Naive thymus-derived CD4-positive, alpha-beta T cell (primary cell): ENCODE results near the gene JAZF1. TPM values are rescaled to one million over a fixed set of nuclear protein-coding genes. Genes with fewer than 3 reads are reported as not detected.
A peak's percentile ranks its signal among the peaks of the same experiment; 100 is the strongest.

Experiments used
- ATAC-seq: fragments of 150-1000 bp; cut with Tn5 transposase; 2 replicates; pipeline ENCODE4 v1.10.0; 2021; ENCODE audit warnings: mild to moderate bottlenecking, moderate library complexity
- CTCF ChIA-PET: fragments of 350-600 bp; sonication (Branson Sonifier 250); formaldehyde crosslinking; loops from one replicate; lab custom pipeline; 2021; ENCODE audit warnings: antibody characterized with exemption; lab: Charles Lee
- POLR2A ChIA-PET: fragments of 350-600 bp; sonication (Branson Sonifier 250); formaldehyde crosslinking; loops from one replicate; lab custom pipeline; 2021; ENCODE audit warnings: antibody characterized with exemption, inconsistent platforms; lab: Charles Lee
- DNase-seq, 9 donors: peaks; one replicate each; pipeline versions ENCODE4 v3.0.0 to v3.0.0-alpha.2; 2020 to 2022; ENCODE audit warnings: mixed read lengths in 1 of 9
- H3K27ac ChIP-seq: one replicate; pipeline ENCODE4 v1.7.0; 2013; ENCODE audit warnings: mild to moderate bottlenecking, low read depth, low read length, moderate library complexity
- H3K27me3 ChIP-seq, 2 donors: one replicate each; pipeline ENCODE4 v1.7.0; 2013; ENCODE audit warnings: low read length in 2 of 2, mild to moderate bottlenecking in 2 of 2, moderate library complexity in 2 of 2; ENCODE audit not compliant: control insufficient read depth in 2 of 2, insufficient read depth in 2 of 2
- H3K36me3 ChIP-seq, 3 experiments: 1 replicate in 2 of 3; 2 replicates in 1 of 3; pipeline ENCODE4 v1.7.0; 2013; ENCODE audit warnings: low read length in 3 of 3, mild to moderate bottlenecking in 3 of 3, moderate library complexity in 1 of 3; ENCODE audit not compliant: insufficient read depth in 3 of 3, control insufficient read depth in 2 of 3
- H3K4me1 ChIP-seq, 2 donors: one replicate each; pipeline ENCODE4 v1.7.0; 2013; ENCODE audit warnings: low read length in 2 of 2, mild to moderate bottlenecking in 2 of 2, moderate library complexity in 1 of 2; ENCODE audit not compliant: control insufficient read depth in 2 of 2, insufficient read depth in 2 of 2
- H3K4me3 ChIP-seq: 2 replicates; pipeline ENCODE4 v1.7.0; 2013; ENCODE audit warnings: mild to moderate bottlenecking, low read length
- H3K9me3 ChIP-seq, 3 experiments: 1 replicate in 2 of 3; 2 replicates in 1 of 3; pipeline ENCODE4 v1.7.0; 2013; ENCODE audit warnings: low read length in 3 of 3; ENCODE audit not compliant: control insufficient read depth in 2 of 3
- H3K27ac Mint-ChIP-seq, 9 donors: one replicate each; pipeline ENCODE4 v1.8.0; 2020 to 2022; ENCODE audit warnings: mixed read lengths in 9 of 9, mild to moderate bottlenecking in 8 of 9, moderate library complexity in 5 of 9, inconsistent platforms in 2 of 9
- H3K27me3 Mint-ChIP-seq, 5 donors: one replicate each; pipeline ENCODE4 v1.8.0; 2021 to 2022; ENCODE audit warnings: mixed read lengths in 5 of 5, mild to moderate bottlenecking in 1 of 5
- H3K36me3 Mint-ChIP-seq, 5 donors: one replicate each; pipeline ENCODE4 v1.8.0; 2020 to 2022; ENCODE audit warnings: mixed read lengths in 5 of 5, mild to moderate bottlenecking in 3 of 5, inconsistent platforms in 1 of 5
- H3K4me1 Mint-ChIP-seq, 7 donors: one replicate each; pipeline ENCODE4 v1.8.0; 2020 to 2022; ENCODE audit warnings: mixed read lengths in 7 of 7, mild to moderate bottlenecking in 3 of 7, inconsistent platforms in 1 of 7
- H3K4me3 Mint-ChIP-seq, 10 donors: one replicate each; pipeline ENCODE4 v1.8.0; 2020 to 2022; ENCODE audit warnings: mild to moderate bottlenecking in 10 of 10, mixed read lengths in 10 of 10, moderate library complexity in 6 of 10, inconsistent platforms in 2 of 10
- H3K9me3 Mint-ChIP-seq, 11 donors: one replicate each; pipeline ENCODE4 v1.8.0; 2020 to 2022; ENCODE audit warnings: mixed read lengths in 11 of 11, mild to moderate bottlenecking in 4 of 11, inconsistent platforms in 1 of 11, moderate library complexity in 1 of 11
- intact Hi-C, 2 donors: fragments of 100-400 bp; cut with micrococcal nuclease; formaldehyde crosslinking; loops; one replicate each; pipeline ENCODE4 v1.15.1; 2023
- polyA plus RNA-seq, 2 donors: library from polyadenylated mRNA; unstranded; fragments of 300-500 nt; fragmentation: Illumina TruSeq; gene quantifications; one replicate each; pipeline ENCODE4 v1.2.3, GENCODE V29; 2021
- total RNA-seq, 6 experiments: library from RNA in 5 of 6; stranded (reverse) in 5 of 6; gene quantifications; 1 replicate in 5 of 6; 2 replicates in 1 of 6; pipeline ENCODE4 v1.2.3 and lab custom pipeline; 2021 to 2026

Gene JAZF1
- total and polyA plus RNA-seq, 7 experiments from 2014 or later: 2.0 to 33.1 (median 3.2) TPM

DNA sequence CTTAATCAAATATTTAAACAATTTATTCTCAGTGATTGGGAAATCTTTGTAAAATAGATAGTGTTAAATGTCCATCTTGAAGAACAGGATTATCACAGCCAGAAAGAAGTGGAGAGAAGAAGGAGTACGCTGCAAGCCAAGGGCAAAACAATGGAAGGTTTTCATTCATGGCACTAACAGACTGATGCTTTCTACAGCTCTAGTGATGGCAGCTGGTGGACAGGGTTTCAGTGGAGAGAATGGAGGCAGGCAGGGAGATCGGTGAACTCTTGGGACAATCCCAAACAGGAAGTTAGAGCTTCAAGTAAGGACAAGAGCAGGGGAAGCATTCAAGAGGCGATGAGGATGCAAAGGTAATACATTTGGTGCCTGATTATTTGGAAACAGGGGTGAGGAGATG is 207.0 kb downstream of the JAZF1 start:
- Mint-ChIP-seq H3K4me3 (peak overlapping the region in 3 of 10 donors; percentile 5 to 47 (median 38)), H3K36me3 (peaks cover 14 to 35% (median 29%) of the 10 kb centered on the region in 5 donors), H3K27me3 (peaks cover 0 to 8% (median 0%) of the 10 kb centered on the region in 5 donors), H3K9me3 (peaks cover 0 to 23% (median 10%) of the 10 kb centered on the region in 11 donors), H3K4me1 (peaks cover 24 to 36% (median 32%) of the 10 kb centered on the region in 7 donors), H3K27ac (peak overlapping the region in 7 of 9 donors; percentile 2 to 77 (median 47))
- H3K4me3 ChIP-seq: no peak overlapping the region
- no peaks in the 10 kb centered on the region for H3K27me3 ChIP-seq
- H3K4me1 ChIP-seq: peaks cover 0 to 16% of the 10 kb centered on the region in 2 donors
- no peak overlapping the region for H3K27ac ChIP-seq
- DNase-seq: no peak
- CTCF ChIA-PET: interaction anchor here (0.6 kb wide), 2 partner anchors 46 to 210 kb away, joined by 3 to 4 read pairs; no protein-coding TSS in a partner anchor
- no peaks in the 10 kb centered on the region for H3K36me3 ChIP-seq
- peaks cover 0 to 11% (median 0%) of the 10 kb centered on the region in 3 experiments for H3K9me3 ChIP-seq
- intact Hi-C loops: loop anchor here in 1 of 2 donors (5.0 kb wide), 2 partner anchors 231 to 311 kb away; partner anchors contain the start of genes HIBADH and TAX1BP1
- POLR2A ChIA-PET: interaction anchor here (2.9 kb wide), 1 partner anchor 234 kb away, joined by 10 read pairs; the partner anchor contains the start of gene TAX1BP1
- no peak for ATAC-seq

DNA sequence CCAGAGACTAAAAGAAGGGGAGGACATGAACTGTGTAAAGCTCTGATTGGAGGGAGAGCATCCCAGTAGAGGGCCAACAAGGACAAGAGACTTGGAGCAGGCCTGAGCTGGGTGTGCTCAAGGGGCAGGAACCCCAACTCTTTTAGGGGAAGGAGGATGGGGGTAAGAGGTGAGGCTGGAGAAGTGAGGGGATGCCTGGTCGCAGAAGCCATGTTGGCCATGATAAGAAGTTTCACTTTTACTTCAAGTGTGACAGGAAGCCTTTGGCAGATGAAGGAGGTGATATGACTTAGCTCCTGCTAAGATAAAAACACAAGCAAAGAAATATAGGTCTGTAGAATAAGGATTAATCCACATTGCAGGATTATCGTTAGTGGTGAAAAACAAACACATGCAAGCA is 208.3 kb downstream of the JAZF1 start:
- Histone ChIP-seq H3K4me3 (peak overlapping the region; percentile 44), H3K27ac (peak overlapping the region; percentile 2), H3K27me3 (no peaks in the 10 kb centered on the region), H3K4me1 (peaks cover 0 to 16% of the 10 kb centered on the region in 2 donors), H3K9me3 (peaks cover 0 to 7% (median 0%) of the 10 kb centered on the region in 3 experiments), H3K36me3 (no peaks in the 10 kb centered on the region)
- peak overlapping the region; percentile 72 to 89 (median 82) for H3K4me3 Mint-ChIP-seq
- ATAC-seq (peak; percentile 72), DNase-seq (peak in 6 of 9 donors; percentile 23 to 54 (median 44))
- H3K27me3 Mint-ChIP-seq: peaks cover 0 to 4% (median 0%) of the 10 kb centered on the region in 5 donors
- intact Hi-C loops: loop anchor here (1.0 to 5.0 kb wide), 4 partner anchors 20 to 310 kb away; partner anchors contain the start of genes HIBADH (in 1 of the 2) and TAX1BP1 (in 1 of the 2)
- POLR2A ChIA-PET: interaction anchor here (1.1 to 2.9 kb wide), 3 partner anchors 9 to 232 kb away, joined by 3 to 10 read pairs (median 10); partner anchors contain the start of gene TAX1BP1
- H3K4me1 Mint-ChIP-seq: peaks cover 24 to 39% (median 35%) of the 10 kb centered on the region in 7 donors
- H3K9me3 Mint-ChIP-seq: peaks cover 0 to 18% (median 6%) of the 10 kb centered on the region in 11 donors
- H3K27ac Mint-ChIP-seq: peak overlapping the region; percentile 44 to 92 (median 88)
- H3K36me3 Mint-ChIP-seq: peaks cover 4 to 25% (median 18%) of the 10 kb centered on the region in 5 donors
- CTCF ChIA-PET: interaction anchor here (0.6 to 0.7 kb wide), 2 partner anchors 105 to 792 kb away, joined by 3 to 4 read pairs; no protein-coding TSS in a partner anchor

DNA sequence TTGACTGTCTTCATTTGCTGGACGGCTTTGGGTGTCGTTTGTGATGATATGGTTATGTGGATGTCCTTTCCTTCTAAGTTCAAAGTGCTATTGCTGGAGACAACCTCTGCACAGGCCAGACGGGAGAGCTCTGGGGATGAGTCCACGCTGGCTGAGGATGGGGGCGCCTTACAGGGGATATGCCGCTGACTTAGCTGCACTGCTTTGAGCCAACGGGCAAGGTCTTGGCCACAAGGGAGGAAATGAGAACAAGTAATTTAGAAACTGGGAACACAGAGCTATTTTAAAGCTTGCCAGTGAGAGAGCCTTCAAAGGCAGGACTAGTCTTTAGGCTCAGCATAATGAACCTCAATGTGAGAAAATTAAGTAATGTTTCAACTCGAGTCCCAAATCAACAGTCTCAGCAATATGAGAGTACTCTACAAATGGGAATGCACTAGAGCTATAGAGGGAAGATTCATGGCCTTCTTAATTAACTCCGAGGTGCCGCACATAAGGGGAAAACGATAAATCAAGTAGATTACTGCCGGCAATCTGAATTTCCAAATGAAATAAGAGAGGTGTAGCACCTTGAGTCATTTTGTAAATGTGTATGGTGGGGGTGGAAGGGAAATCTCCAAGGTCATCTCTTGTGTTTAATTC is 209.3 kb downstream of the JAZF1 start:
- ATAC-seq: no peak
- Histone ChIP-seq H3K27ac (no peak overlapping the region), H3K36me3 (no peaks in the 10 kb centered on the region), H3K4me3 (no peak overlapping the region), H3K4me1 (peaks cover 0 to 16% of the 10 kb centered on the region in 2 donors), H3K27me3 (no peaks in the 10 kb centered on the region), H3K9me3 (no peaks in the 10 kb centered on the region)
- no peak for DNase-seq
- peaks cover 0 to 10% (median 0%) of the 10 kb centered on the region in 11 donors for H3K9me3 Mint-ChIP-seq
- peak overlapping the region; percentile 16 to 92 (median 88) for H3K27ac Mint-ChIP-seq
- intact Hi-C loops: loop anchor here in 1 of 2 donors (5.0 kb wide), 2 partner anchors 229 to 309 kb away; partner anchors contain the start of genes HIBADH and TAX1BP1
- peaks cover 24 to 42% (median 35%) of the 10 kb centered on the region in 7 donors for H3K4me1 Mint-ChIP-seq
- peak overlapping the region in 4 of 10 donors; percentile 29 to 83 (median 76) for H3K4me3 Mint-ChIP-seq
- CTCF ChIA-PET: interaction anchor here (1.3 kb wide), 2 partner anchors 22 to 48 kb away, joined by 3 to 4 read pairs; no protein-coding TSS in a partner anchor
- H3K27me3 Mint-ChIP-seq: peaks cover 0 to under 1% (median 0%) of the 10 kb centered on the region in 5 donors
- peaks cover 4 to 24% (median 11%) of the 10 kb centered on the region in 5 donors for H3K36me3 Mint-ChIP-seq
- POLR2A ChIA-PET: interaction anchor here (0.6 to 2.9 kb wide), 4 partner anchors 10 to 231 kb away, joined by 3 to 10 read pairs (median 3); partner anchors contain the start of gene TAX1BP1

DNA sequence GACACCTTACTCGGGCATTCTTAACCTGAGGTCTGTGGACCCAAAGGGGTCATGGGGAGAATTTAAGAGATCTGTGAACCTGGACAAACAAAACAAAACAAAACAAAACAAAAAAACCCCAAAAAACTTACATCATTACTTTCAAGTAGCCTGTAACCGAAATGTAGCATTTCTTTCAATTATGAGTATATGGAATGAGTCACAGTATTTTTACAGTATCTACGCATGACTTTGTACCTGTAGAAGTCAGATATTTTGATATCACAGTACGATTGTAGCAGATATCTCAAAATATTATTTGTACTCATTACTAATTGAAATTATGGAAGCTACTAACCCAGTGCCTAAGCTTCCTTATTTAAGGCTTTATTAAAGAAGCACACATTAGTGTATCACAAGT is 210.2 kb downstream of the JAZF1 start:
- H3K4me1 Mint-ChIP-seq: peaks cover 24 to 42% (median 35%) of the 10 kb centered on the region in 7 donors
- H3K27me3 ChIP-seq: no peaks in the 10 kb centered on the region
- no peaks in the 10 kb centered on the region for H3K9me3 ChIP-seq
- H3K27ac ChIP-seq: no peak overlapping the region
- H3K9me3 Mint-ChIP-seq: peaks cover 0 to 10% (median 0%) of the 10 kb centered on the region in 11 donors
- H3K4me1 ChIP-seq: peaks cover 0 to 16% of the 10 kb centered on the region in 2 donors
- no peak for ATAC-seq
- no peaks in the 10 kb centered on the region for H3K36me3 ChIP-seq
- peaks cover 4 to 24% (median 11%) of the 10 kb centered on the region in 5 donors for H3K36me3 Mint-ChIP-seq
- H3K4me3 Mint-ChIP-seq: no peak overlapping the region
- H3K4me3 ChIP-seq: no peak overlapping the region
- peaks cover 0 to 8% (median 0%) of the 10 kb centered on the region in 5 donors for H3K27me3 Mint-ChIP-seq
- intact Hi-C loops: loop anchor here in 1 of 2 donors (5.0 kb wide), 2 partner anchors 228 to 308 kb away; partner anchors contain the start of genes HIBADH and TAX1BP1
- ChIA-PET POLR2A (interaction anchor here (0.6 to 1.5 kb wide), 3 partner anchors 11 to 20 kb away, joined by 3 read pairs; no protein-coding TSS in a partner anchor), CTCF (interaction anchor here (1.3 kb wide), 2 partner anchors 21 to 49 kb away, joined by 3 to 4 read pairs; no protein-coding TSS in a partner anchor)
- DNase-seq: no peak
- peak overlapping the region in 3 of 9 donors; percentile 27 to 88 (median 37) for H3K27ac Mint-ChIP-seq

DNA sequence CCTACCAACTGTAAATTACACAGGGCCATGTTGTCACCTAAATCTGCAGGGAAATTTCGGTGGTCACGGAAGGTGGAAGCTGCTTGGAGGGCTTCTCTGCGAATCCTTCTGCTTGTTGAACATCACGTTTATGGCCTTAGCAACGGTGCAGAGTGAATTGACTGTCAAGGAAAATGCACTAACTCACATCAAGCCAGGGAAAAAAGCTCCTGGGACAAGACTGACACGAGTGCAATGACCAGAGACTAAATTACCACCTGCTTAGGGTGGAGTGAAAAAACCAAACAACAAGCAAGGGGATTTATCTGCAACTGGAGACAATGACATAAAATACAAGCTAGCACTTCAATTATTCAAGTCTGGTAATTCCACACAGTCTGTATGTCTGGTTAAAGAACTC is 211.2 kb downstream of the JAZF1 start:
- peaks cover 0 to 17% (median 0%) of the 10 kb centered on the region in 5 donors for H3K27me3 Mint-ChIP-seq
- CTCF ChIA-PET: no interaction called here

DNA sequence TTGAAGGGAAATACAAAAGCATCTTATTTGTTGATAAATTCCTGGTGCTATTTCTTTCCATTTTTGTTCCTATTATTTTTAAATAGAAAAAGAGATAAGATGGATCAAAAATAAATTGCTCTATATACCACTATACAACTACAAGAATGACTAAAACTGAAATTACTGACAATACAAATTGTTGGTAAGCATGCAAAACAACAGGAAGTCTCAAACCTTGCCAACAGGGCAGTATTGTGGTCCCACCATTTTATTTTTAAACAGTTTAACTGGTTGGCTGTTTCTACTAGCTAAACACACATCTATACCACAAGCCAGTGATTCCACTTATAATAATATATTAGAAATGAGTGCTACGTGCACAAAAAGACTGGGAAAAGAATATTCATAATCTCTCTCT is 213.0 kb downstream of the JAZF1 start:
- DNase-seq (no peak), ATAC-seq (no peak)
- Mint-ChIP-seq H3K27me3 (peaks cover 0 to 21% (median 0%) of the 10 kb centered on the region in 5 donors), H3K4me1 (peaks cover 10 to 32% (median 19%) of the 10 kb centered on the region in 7 donors), H3K27ac (no peak overlapping the region), H3K36me3 (peaks cover 0 to 19% (median 4%) of the 10 kb centered on the region in 5 donors), H3K9me3 (peaks cover 0 to 10% (median 0%) of the 10 kb centered on the region in 11 donors), H3K4me3 (no peak overlapping the region)
- H3K36me3 ChIP-seq: no peaks in the 10 kb centered on the region
- peaks cover 0 to 5% of the 10 kb centered on the region in 2 donors for H3K4me1 ChIP-seq
- H3K27me3 ChIP-seq: no peaks in the 10 kb centered on the region
- no peak overlapping the region for H3K4me3 ChIP-seq
- POLR2A ChIA-PET: interaction anchor here (0.7 kb wide), 1 partner anchor 14 kb away, joined by 3 read pairs; no protein-coding TSS in a partner anchor
- H3K9me3 ChIP-seq: no peaks in the 10 kb centered on the region
- CTCF ChIA-PET: no interaction called here
- intact Hi-C loops: no loop called here
- H3K27ac ChIP-seq: no peak overlapping the region

More for the DNA sequence above, 211.2 kb downstream of the JAZF1 start:
- no peaks in the 10 kb centered on the region for H3K36me3 ChIP-seq
- DNase-seq: no peak
- Mint-ChIP-seq H3K4me1 (peaks cover 21 to 40% (median 32%) of the 10 kb centered on the region in 7 donors), H3K4me3 (no peak overlapping the region), H3K9me3 (peaks cover 0 to 10% (median 0%) of the 10 kb centered on the region in 11 donors), H3K27ac (peak overlapping the region in 1 of 9 donors; percentile 27), H3K36me3 (peaks cover 4 to 24% (median 9%) of the 10 kb centered on the region in 5 donors)
- POLR2A ChIA-PET: interaction anchor here (1.1 kb wide), 1 partner anchor 17 kb away, joined by 4 read pairs; no protein-coding TSS in a partner anchor
- H3K9me3 ChIP-seq: no peaks in the 10 kb centered on the region
- intact Hi-C loops: no loop called here
- H3K4me3 ChIP-seq: no peak overlapping the region
- H3K27me3 ChIP-seq: no peaks in the 10 kb centered on the region
- ATAC-seq: no peak
- H3K27ac ChIP-seq: no peak overlapping the region
- H3K4me1 ChIP-seq: peaks cover 0 to 16% of the 10 kb centered on the region in 2 donors
